IMR-90 (cell line): ENCODE results near the gene GPC6. TPM values are rescaled to one million over a fixed set of nuclear protein-coding genes. Genes with fewer than 3 reads are reported as not detected.

ENCODE experiments used
- ATAC-seq: fragments of 200-7000 bp; cut with Tn5 transposase; 2 replicates; pipeline ENCODE4 v1.9.1; 2020; ENCODE audit warnings: low read depth, mild to moderate bottlenecking, moderate library complexity
- BruUV-seq: library from RNA; stranded (reverse); fragments of 400-500 nt; replicated peaks from 2 replicates; lab custom pipeline; 2021; lab: Mats Ljungman, UMichigan
- CTCF ChIA-PET: fragments of 300-600 bp; formaldehyde crosslinking; extraction: SDS; loops from one replicate; lab custom pipeline; 2021; ENCODE audit warnings: antibody characterized with exemption; lab: Yijun Ruan, JAX
- POLR2A ChIA-PET: fragments of 300-600 bp; sonication (Branson Sonifier 250); formaldehyde crosslinking; loops from one replicate; lab custom pipeline; 2022; ENCODE audit warnings: antibody characterized with exemption; ENCODE audit not compliant: unreplicated experiment; lab: Charles Lee
- DNase-seq: peaks from one replicate; pipeline ENCODE4 v3.0.0; 2013
- H2AFZ ChIP-seq: replicated peaks from 2 replicates; pipeline ENCODE3; 2013; ENCODE audit warnings: low read length, mild to moderate bottlenecking; ENCODE audit not compliant: poor library complexity
- H2AK5ac ChIP-seq: 2 replicates; pipeline ENCODE4 v1.6.1; 2013; ENCODE audit warnings: low read depth, low read length, inconsistent platforms
- H2AK9ac ChIP-seq: replicated peaks from 2 replicates; pipeline ENCODE3; 2013; ENCODE audit warnings: mild to moderate bottlenecking, low read depth, low read length, moderate library complexity; ENCODE audit not compliant: poor library complexity
- H2BK120ac ChIP-seq: 2 replicates; pipeline ENCODE4 v1.6.1; 2013; ENCODE audit warnings: low read depth, low read length, inconsistent platforms
- H2BK15ac ChIP-seq: 3 replicates; pipeline ENCODE4 v1.6.1; 2013; ENCODE audit warnings: low read depth, low read length, inconsistent platforms
- H2BK20ac ChIP-seq: 2 replicates; pipeline ENCODE4 v1.6.1; 2013; ENCODE audit warnings: low read depth, mild to moderate bottlenecking, inconsistent platforms, low read length, moderate library complexity
- H2BK5ac ChIP-seq: 2 replicates; pipeline ENCODE4 v1.6.1; 2013; ENCODE audit warnings: mild to moderate bottlenecking, low read depth, low read length, inconsistent platforms; ENCODE audit not compliant: poor library complexity, severe bottlenecking
- H3K14ac ChIP-seq: replicated peaks from 2 replicates; pipeline ENCODE4 v1.6.1; 2013; ENCODE audit warnings: low read depth, low read length, inconsistent platforms
- H3K18ac ChIP-seq: 2 replicates; pipeline ENCODE4 v1.6.1; 2013; ENCODE audit warnings: low read depth, low read length, control low read depth
- H3K23ac ChIP-seq: 2 replicates; pipeline ENCODE4 v1.6.1; 2013; ENCODE audit warnings: low read depth, low read length, inconsistent platforms
- H3K27ac ChIP-seq: 2 replicates; pipeline ENCODE4 v1.5.1; 2013; ENCODE audit warnings: mild to moderate bottlenecking, control low read depth, low read length; ENCODE audit not compliant: insufficient read depth
- H3K27me3 ChIP-seq: 2 replicates; pipeline ENCODE4 v1.6.1; 2013; ENCODE audit warnings: low read length; ENCODE audit not compliant: control insufficient read depth, insufficient read depth
- H3K36me3 ChIP-seq: 2 replicates; pipeline ENCODE4 v1.6.1; 2013; ENCODE audit warnings: low read length, mixed read lengths; ENCODE audit not compliant: control insufficient read depth, insufficient read depth
- H3K4ac ChIP-seq: 2 replicates; pipeline ENCODE4 v1.6.1; 2013; ENCODE audit warnings: low read depth, low read length, inconsistent platforms
- H3K4me1 ChIP-seq: 2 replicates; pipeline ENCODE4 v1.6.1; 2013; ENCODE audit warnings: low read length, mixed read lengths; ENCODE audit not compliant: control insufficient read depth, insufficient read depth
- H3K4me2 ChIP-seq: 2 replicates; pipeline ENCODE4 v1.6.1; 2013; ENCODE audit warnings: low read depth, mild to moderate bottlenecking, control low read depth, low read length, moderate library complexity
- H3K4me3 ChIP-seq: 2 replicates; pipeline ENCODE4 v1.5.1; 2013; ENCODE audit warnings: low read depth, mild to moderate bottlenecking, control low read depth, low read length, moderate library complexity; ENCODE audit not compliant: insufficient read depth
- H3K56ac ChIP-seq: 2 replicates; pipeline ENCODE4 v1.6.1; 2013; ENCODE audit warnings: low read length, inconsistent platforms; ENCODE audit not compliant: insufficient read depth; ENCODE audit errors: extremely low read depth
- H3K79me1 ChIP-seq, 2 experiments: 2 replicates each; pipeline ENCODE4 v1.6.1; 2013; ENCODE audit warnings: low read length in 2 of 2, inconsistent platforms in 1 of 2, low read depth in 1 of 2
- H3K9ac ChIP-seq: 2 replicates; pipeline ENCODE4 v1.6.1; 2013; ENCODE audit warnings: low read depth, low read length, control low read depth
- H3K9me1 ChIP-seq: 2 replicates; pipeline ENCODE4 v1.6.1; 2013; ENCODE audit warnings: low read length, inconsistent platforms; ENCODE audit not compliant: insufficient read depth
- H3K9me3 ChIP-seq: 2 replicates; pipeline ENCODE4 v1.6.1; 2013; ENCODE audit warnings: low read length; ENCODE audit not compliant: control insufficient read depth, insufficient read depth
- H4K20me1 ChIP-seq: 2 replicates; pipeline ENCODE4 v1.6.1; 2013; ENCODE audit warnings: low read length, inconsistent platforms; ENCODE audit not compliant: insufficient read depth
- H4K5ac ChIP-seq: 2 replicates; pipeline ENCODE4 v1.6.1; 2013; ENCODE audit warnings: mild to moderate bottlenecking, low read depth, low read length, control low read depth
- H4K8ac ChIP-seq, 2 experiments: 2 replicates each; pipeline ENCODE4 v1.6.1; 2013; ENCODE audit warnings: low read depth in 2 of 2, low read length in 2 of 2, control low read depth in 1 of 2, inconsistent platforms in 1 of 2
- H4K91ac ChIP-seq: 2 replicates; pipeline ENCODE4 v1.6.1; 2013; ENCODE audit warnings: low read depth, low read length, inconsistent platforms; ENCODE audit not compliant: insufficient read depth
- CEBPB ChIP-seq: IDR thresholded peaks from 2 replicates; pipeline ENCODE4 v1.6.1; 2012; ENCODE audit warnings: low read depth, low read length, improper control_type of control experiment
- FOS ChIP-seq: fragments of 150-350 bp; IDR thresholded peaks from 2 replicates; pipeline ENCODE4 v1.6.1; 2016; ENCODE audit warnings: low read depth, low read length
- MAFK ChIP-seq: IDR thresholded peaks from 2 replicates; pipeline ENCODE4 v1.6.1; 2012; ENCODE audit warnings: low read depth, low read length, improper control_type of control experiment
- WGBS, 2 experiments: methylation state at CpG; one replicate each; pipeline versions ENCODE4 v1.1.5 to v1.1.7; 2013; ENCODE audit warnings: missing lambda C conversion rate in 2 of 2; ENCODE audit not compliant: insufficient read length in 1 of 2; ENCODE audit errors: extremely low coverage in 2 of 2; 5-methylcytosine and 5-hydroxymethylcytosine counted together
- dilution Hi-C: fragments of 300-500 bp; cut with HindIII; formaldehyde crosslinking; loops from one replicate; pipeline ENCODE4 v1.14.3; 2018; ENCODE audit warnings: low sequenced_read_pairs; ENCODE audit not compliant: unreplicated experiment
- in situ Hi-C: fragments of 300-500 bp; cut with MboI; formaldehyde crosslinking; loops from 3 replicates; pipeline ENCODE4 v1.14.3; 2019; ENCODE audit warnings: low sequenced_read_pairs, inconsistent platforms, mixed read lengths
- intact Hi-C: fragments of 100-400 bp; cut with micrococcal nuclease; formaldehyde crosslinking; loops from 2 replicates; pipeline ENCODE4 v1.10.0; 2022
- polyA plus RNA-seq, 3 experiments: library from polyadenylated mRNA; depleted of rRNA; stranded (reverse); fragments of >200 nt; gene quantifications; 2 replicates each; pipeline ENCODE4 v1.2.3, GENCODE V29; 2012; ENCODE audit warnings: low replicate concordance in 1 of 3
- total RNA-seq: library from RNA; depleted of rRNA; stranded (reverse); fragments of >200 nt; gene quantifications from 2 replicates; pipeline ENCODE4 v1.2.3, GENCODE V29; 2012

GPC6 gene
- total and polyA plus RNA-seq, 2 of the 4 experiments (the other 2 are of a cell fraction) = 14.9 to 39.4 TPM

DNA sequence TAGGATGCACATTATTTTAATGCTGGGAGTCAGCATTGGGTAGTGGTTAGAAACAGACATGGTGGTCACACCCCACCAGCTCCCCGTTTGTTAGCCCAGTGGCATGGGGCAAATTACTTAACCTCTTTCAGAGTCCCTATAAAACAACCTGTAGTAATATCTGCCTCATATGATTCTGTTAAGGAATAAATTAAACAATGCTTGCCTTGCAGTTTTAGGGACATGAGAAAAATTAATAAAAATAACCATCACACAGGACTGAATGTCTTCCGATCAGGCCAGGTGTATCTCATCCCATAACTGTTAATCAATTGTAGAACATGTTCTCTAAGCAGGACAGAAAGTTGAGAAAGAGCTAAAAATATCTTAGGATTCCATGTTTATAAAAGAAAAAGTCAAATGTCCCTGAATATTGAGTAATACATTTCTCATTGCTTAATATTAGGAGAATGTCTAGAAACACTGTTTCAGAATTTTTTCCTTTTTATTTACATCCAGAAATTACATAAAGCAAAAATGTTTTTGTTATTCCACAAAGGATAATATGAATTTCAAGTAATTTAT lies 196.5 kb downstream of the GPC6 start:
- Histone ChIP-seq H2BK20ac (no peak overlapping the region), H4K20me1 (no peaks in the 10 kb centered on the region), H3K79me1 (no peaks in the 10 kb centered on the region), H3K4ac (no peak overlapping the region), H2AK9ac (no peak overlapping the region), H3K27ac (no peak overlapping the region), H2AFZ (no peak overlapping the region), H3K27me3 (no peaks in the 10 kb centered on the region), H3K9me1 (no peaks in the 10 kb centered on the region), H2BK5ac (no peak overlapping the region), H4K5ac (no peak overlapping the region), H3K9me3 (no peaks in the 10 kb centered on the region), H3K4me2 (no peak overlapping the region), H3K56ac (no peak overlapping the region), H3K4me3 (no peak overlapping the region), H3K9ac (no peak overlapping the region), H3K18ac (no peak overlapping the region), H4K8ac (no peak overlapping the region), H3K14ac (no peak overlapping the region), H3K4me1 (no peaks in the 10 kb centered on the region), H2AK5ac (no peak overlapping the region), H2BK120ac (no peak overlapping the region), H2BK15ac (no peak overlapping the region), H3K36me3 (no peaks in the 10 kb centered on the region), H4K91ac (no peak overlapping the region), H3K23ac (no peak overlapping the region)
- ATAC-seq (no peak), DNase-seq (no peak)
- ChIA-PET POLR2A (no interaction called here), CTCF (no interaction called here)
- WGBS, 2 experiments = no CpG with 5 or more reads among the region's 2 CpGs
- no peak for TF ChIP-seq FOS
- TF ChIP-seq MAFK = peak; percentile 74
- TF ChIP-seq CEBPB = peak; percentile 52; the same call in 1 of the 2 replicates
- in situ Hi-C loops = no loop called here
- dilution Hi-C loops = no loop called here
- BruUV-seq = no TSS peak
- intact Hi-C loops = no loop called here
